GM12892 (cell line): Measurements from ENCODE around the gene CAMKK2.

Experiments used
- POLR2A ChIP-seq: IDR thresholded peaks from 2 replicates; pipeline ENCODE4 v1.6.1; 2011; ENCODE audit warnings: low read depth, low read length, control low read depth
- POLR2AphosphoS5 ChIP-seq: IDR thresholded peaks from 2 replicates; pipeline ENCODE4 v1.6.1; 2011; ENCODE audit warnings: low read depth, low read length, control low read depth
- TAF1 ChIP-seq: IDR thresholded peaks from 2 replicates; pipeline ENCODE4 v1.6.1; 2011; ENCODE audit warnings: low read depth, mild to moderate bottlenecking, control low read depth, low read length, borderline replicate concordance

- no peak for TF ChIP-seq TAF1
- no peak for TF ChIP-seq POLR2A
- TF ChIP-seq POLR2AphosphoS5: no peak
Observed at GRCh38 chr12:121304306-121304705, 7.8 kb upstream of the CAMKK2 start.
